GM12801 (cell line): Measurements from ENCODE around the gene NTN3.

Experiments
- TF ChIP-seq, protein P1 (sequence below): IDR thresholded peaks from one replicate; pipeline ENCODE4 v1.5.1; 2011; ENCODE audit warnings: control low read depth; ENCODE audit not compliant: insufficient read length; ENCODE audit errors: extremely low read depth

Gene NTN3

DNA sequence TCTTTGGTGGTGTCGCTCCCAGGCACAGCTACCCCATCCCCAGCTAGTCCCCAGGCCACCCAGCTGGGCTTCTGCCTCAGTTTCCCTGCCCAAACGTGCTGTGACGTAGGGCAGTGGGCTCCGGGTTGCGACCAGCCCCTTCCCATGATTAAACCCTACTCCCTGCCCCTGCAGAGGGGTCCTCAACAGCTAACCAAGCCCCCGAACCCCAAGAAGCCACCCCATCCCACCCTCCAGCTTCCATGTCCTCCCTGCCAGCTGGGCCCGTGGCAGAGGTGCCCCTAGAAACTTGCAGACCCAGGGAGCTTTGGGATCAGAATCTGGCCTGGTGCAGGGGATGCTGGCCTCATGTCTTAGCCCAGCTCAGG lies 879 bp upstream of the NTN3 start:
- TF ChIP-seq, protein P1, sequence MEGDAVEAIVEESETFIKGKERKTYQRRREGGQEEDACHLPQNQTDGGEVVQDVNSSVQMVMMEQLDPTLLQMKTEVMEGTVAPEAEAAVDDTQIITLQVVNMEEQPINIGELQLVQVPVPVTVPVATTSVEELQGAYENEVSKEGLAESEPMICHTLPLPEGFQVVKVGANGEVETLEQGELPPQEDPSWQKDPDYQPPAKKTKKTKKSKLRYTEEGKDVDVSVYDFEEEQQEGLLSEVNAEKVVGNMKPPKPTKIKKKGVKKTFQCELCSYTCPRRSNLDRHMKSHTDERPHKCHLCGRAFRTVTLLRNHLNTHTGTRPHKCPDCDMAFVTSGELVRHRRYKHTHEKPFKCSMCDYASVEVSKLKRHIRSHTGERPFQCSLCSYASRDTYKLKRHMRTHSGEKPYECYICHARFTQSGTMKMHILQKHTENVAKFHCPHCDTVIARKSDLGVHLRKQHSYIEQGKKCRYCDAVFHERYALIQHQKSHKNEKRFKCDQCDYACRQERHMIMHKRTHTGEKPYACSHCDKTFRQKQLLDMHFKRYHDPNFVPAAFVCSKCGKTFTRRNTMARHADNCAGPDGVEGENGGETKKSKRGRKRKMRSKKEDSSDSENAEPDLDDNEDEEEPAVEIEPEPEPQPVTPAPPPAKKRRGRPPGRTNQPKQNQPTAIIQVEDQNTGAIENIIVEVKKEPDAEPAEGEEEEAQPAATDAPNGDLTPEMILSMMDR: no peak

DNA sequence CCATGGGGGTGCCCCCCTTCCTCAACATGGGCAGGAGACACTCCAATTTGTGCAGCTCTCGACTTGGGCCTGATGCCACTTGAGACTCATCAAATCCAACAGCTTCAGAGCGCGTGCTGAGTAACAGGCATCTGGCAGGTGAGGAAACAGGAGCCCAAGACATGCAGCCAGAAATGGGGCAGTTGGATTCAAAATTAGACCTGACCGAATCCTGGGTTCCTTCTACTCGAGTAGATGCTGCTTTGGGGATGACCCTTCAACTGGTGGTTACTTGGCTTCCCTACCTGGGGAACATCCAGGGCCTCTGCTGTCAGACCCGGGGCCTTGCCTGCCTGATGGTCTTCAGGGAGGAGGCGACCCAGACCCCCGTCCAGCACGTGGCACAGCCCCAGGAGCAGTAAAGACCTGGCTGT lies 488 bp upstream of the NTN3 start:
- TF ChIP-seq, protein P1: no peak

DNA sequence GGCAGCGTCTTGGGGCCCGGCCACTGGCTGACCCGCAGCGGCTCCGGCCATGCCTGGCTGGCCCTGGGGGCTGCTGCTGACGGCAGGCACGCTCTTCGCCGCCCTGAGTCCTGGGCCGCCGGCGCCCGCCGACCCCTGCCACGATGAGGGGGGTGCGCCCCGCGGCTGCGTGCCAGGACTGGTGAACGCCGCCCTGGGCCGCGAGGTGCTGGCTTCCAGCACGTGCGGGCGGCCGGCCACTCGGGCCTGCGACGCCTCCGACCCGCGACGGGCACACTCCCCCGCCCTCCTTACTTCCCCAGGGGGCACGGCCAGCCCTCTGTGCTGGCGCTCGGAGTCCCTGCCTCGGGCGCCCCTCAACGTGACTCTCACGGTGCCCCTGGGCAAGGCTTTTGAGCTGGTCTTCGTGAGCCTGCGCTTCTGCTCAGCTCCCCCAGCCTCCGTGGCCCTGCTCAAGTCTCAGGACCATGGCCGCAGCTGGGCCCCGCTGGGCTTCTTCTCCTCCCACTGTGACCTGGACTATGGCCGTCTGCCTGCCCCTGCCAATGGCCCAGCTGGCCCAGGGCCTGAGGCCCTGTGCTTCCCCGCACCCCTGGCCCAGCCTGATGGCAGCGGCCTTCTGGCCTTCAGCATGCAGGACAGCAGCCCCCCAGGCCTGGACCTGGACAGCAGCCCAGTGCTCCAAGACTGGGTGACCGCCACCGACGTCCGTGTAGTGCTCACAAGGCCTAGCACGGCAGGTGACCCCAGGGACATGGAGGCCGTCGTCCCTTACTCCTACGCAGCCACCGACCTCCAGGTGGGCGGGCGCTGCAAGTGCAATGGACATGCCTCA lies 773 bp downstream of the NTN3 start:
- TF ChIP-seq, protein P1: no peak

DNA sequence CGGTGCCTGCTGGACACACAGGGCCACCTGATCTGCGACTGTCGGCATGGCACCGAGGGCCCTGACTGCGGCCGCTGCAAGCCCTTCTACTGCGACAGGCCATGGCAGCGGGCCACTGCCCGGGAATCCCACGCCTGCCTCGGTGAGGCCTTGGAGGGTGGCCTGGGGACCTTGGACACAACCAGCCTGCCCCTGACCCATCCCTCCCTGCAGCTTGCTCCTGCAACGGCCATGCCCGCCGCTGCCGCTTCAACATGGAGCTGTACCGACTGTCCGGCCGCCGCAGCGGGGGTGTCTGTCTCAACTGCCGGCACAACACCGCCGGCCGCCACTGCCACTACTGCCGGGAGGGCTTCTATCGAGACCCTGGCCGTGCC lies 1.4 kb downstream of the NTN3 start:
- TF ChIP-seq, protein P1: no peak

DNA sequence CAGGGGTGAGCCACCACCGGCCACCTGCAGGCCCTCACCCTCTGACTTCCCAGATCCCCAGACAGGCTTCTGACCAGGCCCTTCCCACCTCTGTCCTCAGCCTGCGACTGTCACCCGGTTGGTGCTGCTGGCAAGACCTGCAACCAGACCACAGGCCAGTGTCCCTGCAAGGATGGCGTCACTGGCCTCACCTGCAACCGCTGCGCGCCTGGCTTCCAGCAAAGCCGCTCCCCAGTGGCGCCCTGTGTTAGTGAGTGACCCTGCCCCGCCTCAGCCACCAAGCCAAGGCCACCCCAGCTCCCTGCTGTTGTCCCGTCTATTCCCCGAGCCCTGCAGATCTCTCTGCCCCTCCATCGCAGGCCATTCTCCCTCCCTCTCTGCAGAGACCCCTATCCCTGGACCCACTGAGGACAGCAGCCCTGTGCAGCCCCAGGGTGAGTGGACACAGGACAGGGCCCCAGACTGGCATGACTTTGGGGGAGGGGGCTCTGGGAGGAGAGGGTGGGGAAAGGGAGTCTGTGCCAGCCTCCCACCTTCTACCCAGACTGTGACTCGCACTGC lies 1.9 kb downstream of the NTN3 start:
- TF ChIP-seq, protein P1: no peak

DNA sequence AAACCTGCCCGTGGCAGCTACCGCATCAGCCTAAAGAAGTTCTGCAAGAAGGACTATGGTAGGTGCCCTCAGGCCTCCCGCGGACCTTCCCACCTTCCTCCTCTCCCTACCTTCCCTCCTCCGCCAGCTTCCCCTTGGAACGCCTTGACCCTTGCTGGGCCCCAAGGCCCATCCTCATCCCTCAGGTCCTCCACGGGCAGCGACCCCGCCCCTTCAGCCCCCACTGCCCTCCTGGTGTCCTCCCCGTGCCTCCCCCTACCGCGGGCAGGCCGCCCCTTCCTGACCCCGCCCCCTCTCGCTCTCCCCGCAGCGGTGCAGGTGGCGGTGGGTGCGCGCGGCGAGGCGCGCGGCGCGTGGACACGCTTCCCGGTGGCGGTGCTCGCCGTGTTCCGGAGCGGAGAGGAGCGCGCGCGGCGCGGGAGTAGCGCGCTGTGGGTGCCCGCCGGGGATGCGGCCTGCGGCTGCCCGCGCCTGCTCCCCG lies 2.4 kb downstream of the NTN3 start:
- TF ChIP-seq, protein P1: no peak

DNA sequence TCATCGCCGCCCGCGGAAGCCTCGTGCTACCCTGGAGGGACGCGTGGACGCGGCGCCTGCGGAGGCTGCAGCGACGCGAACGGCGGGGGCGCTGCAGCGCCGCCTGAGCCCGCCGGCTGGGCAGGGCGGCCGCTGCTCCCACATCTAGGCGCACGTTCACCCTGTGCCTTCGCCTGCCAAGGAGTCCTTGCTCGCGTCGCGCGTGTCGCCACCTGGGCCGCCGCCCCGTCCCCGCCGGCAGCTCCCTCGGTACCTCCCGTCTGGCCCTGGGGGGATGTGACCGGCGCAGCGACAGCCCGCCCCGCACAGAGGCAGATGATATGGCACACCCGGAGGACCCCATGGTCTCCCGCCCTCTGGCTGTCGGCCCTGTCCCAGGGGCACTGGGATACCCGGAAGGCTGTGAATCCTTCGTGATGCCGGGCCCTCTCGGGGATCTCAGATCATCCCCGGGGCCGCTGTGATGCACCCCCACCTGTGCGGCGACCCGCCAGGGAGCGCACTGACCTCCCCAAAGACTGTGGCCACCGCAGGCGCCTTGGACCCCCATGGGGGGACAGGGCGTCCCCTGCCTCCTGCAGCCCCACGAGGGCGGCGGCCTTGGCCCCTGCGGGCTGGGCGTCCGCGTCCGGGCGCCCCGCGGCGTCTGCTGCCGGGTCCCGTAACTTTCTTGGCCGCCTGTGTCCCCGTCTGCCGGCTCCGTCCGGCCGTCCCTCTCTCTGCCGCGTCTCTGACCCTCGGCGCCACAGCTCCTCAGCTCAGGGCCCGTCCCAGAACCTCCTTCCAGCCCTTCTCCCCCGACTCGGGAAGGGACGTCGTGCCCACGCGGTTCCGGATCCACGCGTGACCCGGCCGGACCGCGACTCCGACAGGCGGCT lies 3.1 kb downstream of the NTN3 start:
- TF ChIP-seq, protein P1: no peak
